ENCODE results near the gene VEPH1. TPM values are rescaled to one million over a fixed set of nuclear protein-coding genes. Genes with fewer than 3 reads are reported as not detected.

VEPH1 gene
- total RNA-seq, 4 donors from 2014 or later = 0.59 to 4.7 (median 2.7) TPM

DNA sequence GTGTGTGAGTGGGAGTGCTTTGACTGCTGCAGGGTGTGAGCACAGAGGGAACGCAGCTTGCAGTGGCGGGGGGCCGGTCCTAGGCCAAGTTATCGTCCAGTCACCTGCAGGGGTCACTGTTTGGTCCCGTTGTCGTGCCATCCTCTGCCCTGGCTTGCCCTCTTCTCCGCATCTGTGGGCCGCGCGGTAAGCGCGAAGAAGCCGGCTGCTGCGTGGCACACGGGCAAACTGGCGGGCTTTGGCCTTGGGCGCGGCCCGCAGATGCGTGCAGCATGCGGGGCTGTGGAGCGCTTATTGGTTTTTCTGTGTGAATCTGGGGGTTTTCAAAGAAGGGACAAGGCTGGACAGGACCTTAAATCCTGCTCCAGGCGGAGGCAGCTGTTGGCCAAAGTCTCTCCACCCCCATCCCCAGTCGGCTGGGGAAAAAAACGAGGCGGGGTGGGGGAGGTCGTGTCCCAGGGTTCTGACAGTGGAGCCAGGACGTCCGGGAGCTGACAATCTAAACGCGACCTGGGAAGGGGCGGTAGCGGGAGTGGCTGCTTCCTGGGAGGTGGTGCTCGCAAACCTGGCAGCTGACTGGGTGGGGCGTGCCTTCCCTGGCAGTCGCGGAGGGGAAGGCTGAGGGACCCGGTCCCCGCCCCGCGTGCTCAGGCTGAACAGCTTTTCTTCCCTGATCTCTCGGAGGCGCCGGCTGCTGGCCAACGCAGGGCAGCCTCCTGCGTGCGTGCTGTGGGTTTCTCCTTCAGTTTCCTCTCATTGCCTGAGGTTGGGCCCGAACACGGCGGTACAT, 39.7 kb upstream of the VEPH1 start:
- no peak for TF ChIP-seq POLR2A (IDR thresholded peaks at IDR 0.05)
- TF ChIP-seq, protein P1, sequence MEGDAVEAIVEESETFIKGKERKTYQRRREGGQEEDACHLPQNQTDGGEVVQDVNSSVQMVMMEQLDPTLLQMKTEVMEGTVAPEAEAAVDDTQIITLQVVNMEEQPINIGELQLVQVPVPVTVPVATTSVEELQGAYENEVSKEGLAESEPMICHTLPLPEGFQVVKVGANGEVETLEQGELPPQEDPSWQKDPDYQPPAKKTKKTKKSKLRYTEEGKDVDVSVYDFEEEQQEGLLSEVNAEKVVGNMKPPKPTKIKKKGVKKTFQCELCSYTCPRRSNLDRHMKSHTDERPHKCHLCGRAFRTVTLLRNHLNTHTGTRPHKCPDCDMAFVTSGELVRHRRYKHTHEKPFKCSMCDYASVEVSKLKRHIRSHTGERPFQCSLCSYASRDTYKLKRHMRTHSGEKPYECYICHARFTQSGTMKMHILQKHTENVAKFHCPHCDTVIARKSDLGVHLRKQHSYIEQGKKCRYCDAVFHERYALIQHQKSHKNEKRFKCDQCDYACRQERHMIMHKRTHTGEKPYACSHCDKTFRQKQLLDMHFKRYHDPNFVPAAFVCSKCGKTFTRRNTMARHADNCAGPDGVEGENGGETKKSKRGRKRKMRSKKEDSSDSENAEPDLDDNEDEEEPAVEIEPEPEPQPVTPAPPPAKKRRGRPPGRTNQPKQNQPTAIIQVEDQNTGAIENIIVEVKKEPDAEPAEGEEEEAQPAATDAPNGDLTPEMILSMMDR (IDR thresholded peaks at IDR 0.05) = no peak
- peak; percentile 77 to 96 for DNase-seq (ENCODE audit: low spot score in 2 of 2)
- intact Hi-C loops (cut with DNase I; ENCODE audit: low total_unique reads) = no loop called here
- 4 to 8% methylated on average over 36 to 44 of the region's 50 CpGs for WGBS, 2 donors
- H3K4me3 ChIP-seq (ENCODE audit: low read depth, poor library complexity, severe bottlenecking) = no peak overlapping the region

DNA sequence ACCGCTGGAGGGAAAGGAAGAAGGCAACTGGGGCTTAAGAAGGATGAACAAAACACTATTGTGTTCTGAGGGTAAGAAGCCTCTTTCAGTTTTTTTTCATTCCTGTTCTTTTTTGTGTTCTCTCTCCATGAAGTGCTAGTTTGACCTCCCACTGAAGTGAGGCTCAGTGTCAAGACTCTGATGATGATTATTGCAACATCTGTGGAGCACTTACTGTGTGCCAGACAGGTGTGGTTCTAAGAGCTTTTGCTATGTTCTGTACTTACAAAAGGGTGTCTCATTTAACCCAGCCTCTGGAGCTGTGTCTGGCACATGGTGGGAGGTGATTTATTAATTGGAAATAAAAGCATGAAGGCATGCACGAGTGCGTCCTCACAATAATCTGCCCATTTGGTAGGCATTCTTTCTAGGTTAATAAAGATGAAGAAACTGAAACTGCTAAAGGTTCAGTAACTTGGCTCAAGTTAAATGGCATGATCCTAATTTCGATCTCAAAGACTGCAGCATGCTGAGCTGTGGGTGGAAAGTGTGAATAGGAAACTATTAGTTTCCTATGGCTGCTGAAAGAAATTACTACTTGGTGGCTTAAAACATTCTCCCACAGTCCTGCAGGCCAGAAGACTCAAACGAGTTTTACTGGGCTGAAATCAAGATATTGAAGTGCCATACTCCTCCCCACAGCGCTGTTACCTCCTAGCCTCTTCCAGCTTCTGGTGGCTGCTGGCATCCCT, 38.5 kb upstream of the VEPH1 start:
- intact Hi-C loops (cut with DNase I; ENCODE audit: low total_unique reads) = no loop called here
- H3K4me3 ChIP-seq (ENCODE audit: low read depth, poor library complexity, severe bottlenecking) = no peak overlapping the region
- WGBS, 2 donors = 45 to 46% methylated on average over 6 of the region's 6 CpGs
- no peak for DNase-seq (ENCODE audit: low spot score in 2 of 2)
- no peak for TF ChIP-seq POLR2A (IDR thresholded peaks at IDR 0.05)
- TF ChIP-seq, protein P1 (IDR thresholded peaks at IDR 0.05) = no peak

DNA sequence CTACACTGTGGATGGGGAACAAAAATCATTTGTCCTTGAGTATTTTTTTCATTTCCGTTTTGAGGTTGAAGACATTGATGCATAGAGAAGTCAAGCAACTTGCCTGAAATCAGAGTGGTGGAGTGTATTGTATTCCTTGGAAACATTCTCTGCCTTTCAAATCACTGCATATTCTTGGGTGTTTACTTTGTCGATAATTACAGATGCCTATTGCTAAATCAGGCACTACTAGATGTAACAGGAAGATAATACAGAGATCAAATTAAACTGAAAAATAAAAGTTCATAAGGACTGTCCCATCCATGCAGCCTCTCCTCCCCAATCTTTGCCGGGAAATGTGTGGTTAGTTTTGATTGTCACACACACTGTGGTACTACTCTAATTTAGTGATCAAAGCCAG, 37.4 kb upstream of the VEPH1 start:
- no peak for DNase-seq (ENCODE audit: low spot score in 2 of 2)
- 44 to 70% methylated on average over 3 of the region's 3 CpGs for WGBS, 2 donors
- H3K4me3 ChIP-seq (ENCODE audit: low read depth, poor library complexity, severe bottlenecking) = no peak overlapping the region
- intact Hi-C loops (cut with DNase I; ENCODE audit: low total_unique reads) = no loop called here
- TF ChIP-seq POLR2A (IDR thresholded peaks at IDR 0.05) = no peak
- TF ChIP-seq, protein P1 (IDR thresholded peaks at IDR 0.05) = no peak

DNA sequence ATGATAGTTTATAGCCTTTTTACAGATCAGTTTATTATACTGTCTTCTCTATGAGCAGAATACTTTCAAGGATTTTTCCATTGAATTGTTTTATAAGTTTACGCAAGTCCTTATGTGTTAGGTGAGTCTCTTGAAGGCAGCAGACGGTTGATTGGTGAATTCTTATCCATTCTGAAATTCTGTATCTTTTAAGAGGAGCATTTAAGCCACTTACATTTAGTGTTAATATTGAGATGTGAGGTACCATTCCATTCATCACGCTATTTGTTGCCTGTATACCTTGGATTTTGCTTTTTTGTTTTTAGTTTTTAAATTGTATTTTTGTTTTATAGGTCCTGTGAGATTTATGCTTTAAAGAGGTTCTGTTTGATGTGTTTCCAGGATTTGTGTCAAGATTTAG, 32.5 kb upstream of the VEPH1 start:
- intact Hi-C loops (cut with DNase I; ENCODE audit: low total_unique reads) = no loop called here
- WGBS, 2 donors = 97% methylated on average over 3 of the region's 3 CpGs
- DNase-seq (ENCODE audit: low spot score in 2 of 2) = no peak
- no peak overlapping the region for H3K4me3 ChIP-seq (ENCODE audit: low read depth, poor library complexity, severe bottlenecking)
- TF ChIP-seq, protein P1 (IDR thresholded peaks at IDR 0.05) = no peak
- no peak for TF ChIP-seq POLR2A (IDR thresholded peaks at IDR 0.05)

DNA sequence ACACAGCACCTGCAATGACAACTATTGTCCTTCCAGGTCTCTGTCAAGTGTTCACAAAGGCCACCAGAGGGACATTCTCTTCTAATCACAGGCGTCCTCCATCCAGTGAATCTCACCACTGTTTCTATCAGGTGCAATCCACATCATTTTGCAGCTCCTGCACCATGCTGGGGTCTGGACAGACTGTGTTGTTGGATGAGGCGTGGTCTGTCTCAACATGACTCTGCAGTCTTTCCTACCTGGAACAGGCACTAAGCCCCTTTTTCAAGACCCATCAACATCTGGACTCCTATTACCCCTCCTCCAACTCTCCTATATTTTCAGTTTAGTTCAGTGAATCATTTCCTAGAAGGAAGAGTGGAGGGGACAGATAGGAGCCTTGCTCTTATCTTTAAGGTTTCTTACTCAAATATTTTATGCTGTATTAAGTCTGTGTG, 31.5 kb upstream of the VEPH1 start:
- no peak for DNase-seq (ENCODE audit: low spot score in 2 of 2)
- TF ChIP-seq POLR2A (IDR thresholded peaks at IDR 0.05) = no peak
- TF ChIP-seq, protein P1 (IDR thresholded peaks at IDR 0.05) = no peak
- WGBS, 2 donors = 92% methylated on average over 2 of the region's 2 CpGs
- H3K4me3 ChIP-seq (ENCODE audit: low read depth, poor library complexity, severe bottlenecking) = no peak overlapping the region
- intact Hi-C loops (cut with DNase I; ENCODE audit: low total_unique reads) = loop anchor here (5.0 kb wide), 1 partner anchor 38 kb away; no protein-coding TSS in a partner anchor

Measured in lower leg skin (tissue), 4 donors.